Measurements from ENCODE around the gene CSTPP1.
"Not testable (repeated sequence)": the region's sequence is repeated elsewhere in the genome, so short reads cannot be mapped to it uniquely, and the experiment has no call there.

The CSTPP1 gene

GRCh38 chr11:47207459-47207858, 270.9 kb downstream of the CSTPP1 start:
- DNase-seq (ENCODE audit: low read depth, low spot score): no peak

- DNase-seq (ENCODE audit: low read depth, low spot score): not testable (repeated sequence)
Measured at GRCh38 chr11:47208008-47208552, 271.5 kb downstream of the CSTPP1 start.

GRCh38 chr11:47208628-47209027, 272.1 kb downstream of the CSTPP1 start:
- no peak for DNase-seq (ENCODE audit: low read depth, low spot score)

Data from ELF-1 (cell line).